Uterus (tissue), 4 donors: Measurements from ENCODE around the gene DMGDH. TPM values are rescaled to one million over a fixed set of nuclear protein-coding genes. Genes with fewer than 3 reads are reported as not detected.

ENCODE experiments used
- DNase-seq, 2 donors: peaks; one replicate each; pipeline ENCODE4 v3.0.0-alpha.2; 2019 to 2020
- H3K27ac ChIP-seq, 2 donors: fragments of 200-600 bp; sonication (generic); 1 replicate in 1 of 2; 2 replicates in 1 of 2; pipeline ENCODE4 v1.5.1; 2016 to 2018
- H3K27me3 ChIP-seq, 2 donors: fragments of 200-600 bp; sonication (generic); one replicate each; pipeline ENCODE4 v1.5.1; 2018 to 2019; ENCODE audit warnings: control low read depth in 1 of 2
- H3K36me3 ChIP-seq, 2 donors: fragments of 200-600 bp; sonication (generic); one replicate each; pipeline ENCODE4 v1.5.1; 2019; ENCODE audit warnings: control low read depth in 1 of 2
- H3K4me1 ChIP-seq, 2 donors: fragments of 200-600 bp; sonication (generic); one replicate each; pipeline ENCODE4 v1.5.1; 2018 to 2019; ENCODE audit warnings: control low read depth in 1 of 2
- H3K4me3 ChIP-seq, 2 donors: fragments of 200-600 bp; sonication (generic); 1 replicate in 1 of 2; 2 replicates in 1 of 2; pipeline ENCODE4 v1.5.1; 2018 to 2019; ENCODE audit warnings: mild to moderate bottlenecking in 1 of 2
- H3K9me3 ChIP-seq, 2 donors: fragments of 200-600 bp; sonication (generic); one replicate each; pipeline ENCODE4 v1.5.1; 2019; ENCODE audit warnings: control low read depth in 1 of 2
- CTCF ChIP-seq, 4 experiments: fragments of 200-600 bp in 2 of 4; fragments of 450-650 bp in 2 of 4; sonication (generic) in 2 of 4; IDR thresholded peaks; one replicate each; pipeline ENCODE4 v1.5.1; 2016 to 2019; ENCODE audit warnings: antibody characterized with exemption in 4 of 4, mild to moderate bottlenecking in 2 of 4, moderate library complexity in 1 of 4
- POLR2A ChIP-seq, 2 donors: fragments of 450-650 bp; IDR thresholded peaks; one replicate each; pipeline ENCODE4 v1.6.1; 2016; ENCODE audit warnings: antibody characterized with exemption in 2 of 2, mild to moderate bottlenecking in 1 of 2, moderate library complexity in 1 of 2
- intact Hi-C: fragments of 100-400 bp; cut with DNase I; formaldehyde crosslinking; loops from one replicate; pipeline ENCODE4 v1.15.1; 2023; ENCODE audit warnings: low total_unique reads
- total RNA-seq, 4 donors: library from RNA; depleted of rRNA in 3 of 4; stranded (reverse); fragments of >200 nt in 3 of 4; gene quantifications; one replicate each; pipeline versions ENCODE4 v1.1.0 to v1.2.4, GENCODE V29; 2014 to 2023
- donor health status: DM: yes; HTN: yes; CAD: no.

DMGDH gene
- total RNA-seq, 4 donors from 2014 or later, result 2.8 to 5.7 TPM; not detected in 2

GRCh38 chr5:79070350-79070667 is 835 bp upstream of the DMGDH start:
- no peaks in the 10 kb centered on the region for H3K27me3 ChIP-seq
- peak; percentile 21 to 31 for DNase-seq
- H3K27ac ChIP-seq, result peak overlapping the region; percentile 39 to 53
- peak overlapping the region; percentile 27 to 40 for H3K4me3 ChIP-seq
- intact Hi-C loops, result no loop called here
- TF ChIP-seq POLR2A (IDR thresholded peaks at IDR 0.05) (no peak), CTCF (IDR thresholded peaks at IDR 0.05) (no peak)
- no peaks in the 10 kb centered on the region for H3K36me3 ChIP-seq
- H3K4me1 ChIP-seq, result no peaks in the 10 kb centered on the region
- H3K9me3 ChIP-seq, result no peaks in the 10 kb centered on the region

GRCh38 chr5:79062436-79062835 is 7.0 kb downstream of the DMGDH start:
- DNase-seq, result no peak
- Histone ChIP-seq H3K36me3 (no peaks in the 10 kb centered on the region), H3K4me3 (no peak overlapping the region), H3K27me3 (no peaks in the 10 kb centered on the region), H3K27ac (no peak overlapping the region), H3K4me1 (no peaks in the 10 kb centered on the region), H3K9me3 (no peaks in the 10 kb centered on the region)
- intact Hi-C loops, result no loop called here
- no peak for TF ChIP-seq POLR2A (IDR thresholded peaks at IDR 0.05)
- no peak for TF ChIP-seq CTCF (IDR thresholded peaks at IDR 0.05)

DNA sequence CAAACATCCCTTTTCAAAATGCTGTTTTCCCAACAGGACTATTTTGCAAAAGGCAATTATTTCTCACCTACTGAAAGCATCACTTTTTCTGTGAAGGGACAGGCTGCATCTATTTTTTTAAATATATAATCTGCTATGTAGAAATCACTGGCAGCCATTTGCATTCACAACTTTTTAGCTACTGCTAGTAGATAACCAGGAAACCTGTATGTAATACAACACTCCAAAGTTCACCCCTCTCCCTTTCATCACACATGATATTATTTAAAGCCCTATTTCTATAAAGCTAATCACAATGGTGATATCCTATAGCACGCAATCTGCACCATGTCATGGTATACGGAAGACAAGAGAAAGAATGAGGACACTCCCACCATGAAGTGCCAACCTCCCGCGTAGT is 9.8 kb downstream of the DMGDH start:
- Histone ChIP-seq H3K4me3 (no peak overlapping the region), H3K4me1 (no peaks in the 10 kb centered on the region), H3K36me3 (no peaks in the 10 kb centered on the region), H3K9me3 (no peaks in the 10 kb centered on the region), H3K27me3 (no peaks in the 10 kb centered on the region), H3K27ac (no peak overlapping the region)
- intact Hi-C loops, result no loop called here
- DNase-seq, result no peak
- TF ChIP-seq CTCF (IDR thresholded peaks at IDR 0.05), result no peak
- TF ChIP-seq POLR2A (IDR thresholded peaks at IDR 0.05), result no peak

GRCh38 chr5:79056847-79057246 is 12.6 kb downstream of the DMGDH start:
- TF ChIP-seq CTCF (IDR thresholded peaks at IDR 0.05) (no peak), POLR2A (IDR thresholded peaks at IDR 0.05) (no peak)
- intact Hi-C loops, result no loop called here

GRCh38 chr5:79055017-79055416 is 14.5 kb downstream of the DMGDH start:
- TF ChIP-seq CTCF (IDR thresholded peaks at IDR 0.05) (no peak), POLR2A (IDR thresholded peaks at IDR 0.05) (no peak)
- Histone ChIP-seq H3K27me3 (no peaks in the 10 kb centered on the region), H3K27ac (no peak overlapping the region), H3K9me3 (peaks cover 0 to 7% of the 10 kb centered on the region in 2 donors), H3K36me3 (no peaks in the 10 kb centered on the region), H3K4me3 (no peak overlapping the region), H3K4me1 (no peaks in the 10 kb centered on the region)
- no peak for DNase-seq
- intact Hi-C loops, result no loop called here

More at GRCh38 chr5:79056847-79057246, 12.6 kb downstream of the DMGDH start:
- H3K27ac ChIP-seq, result no peak overlapping the region
- H3K4me3 ChIP-seq, result no peak overlapping the region
- H3K9me3 ChIP-seq, result peaks cover 0 to 7% of the 10 kb centered on the region in 2 donors
- H3K36me3 ChIP-seq, result no peaks in the 10 kb centered on the region
- no peak for DNase-seq
- H3K27me3 ChIP-seq, result no peaks in the 10 kb centered on the region
- no peaks in the 10 kb centered on the region for H3K4me1 ChIP-seq
